Kidney (tissue), 14 donors: Measurements from ENCODE around the gene TCEAL5. TPM values are rescaled to one million over a fixed set of nuclear protein-coding genes. Genes with fewer than 3 reads are reported as not detected.

Source experiments
- DNase-seq, 5 donors: peaks; one replicate each; pipeline ENCODE4 v3.0.0-alpha.2; 2013 to 2020
- FAIRE-seq: peaks from 2 replicates; lab custom pipeline; 2012; peaks lifted over from hg19 to GRCh38; lab: Jason Lieb, UNC
- H3K27ac ChIP-seq, 2 donors: one replicate each; pipeline ENCODE4 v1.7.0; 2013; ENCODE audit warnings: low read depth in 2 of 2, low read length in 2 of 2, inconsistent platforms in 1 of 2
- H3K27me3 ChIP-seq: one replicate; pipeline ENCODE4 v1.7.1; 2013; ENCODE audit warnings: low read length, inconsistent platforms; ENCODE audit not compliant: control insufficient read depth, insufficient read depth
- H3K36me3 ChIP-seq, 3 donors: one replicate each; pipeline versions ENCODE4 v1.7.0 to v1.7.1; 2013; ENCODE audit warnings: low read length in 3 of 3, control low read depth in 1 of 3, inconsistent platforms in 1 of 3; ENCODE audit not compliant: insufficient read depth in 3 of 3, control insufficient read depth in 2 of 3
- H3K4me1 ChIP-seq, 3 donors: one replicate each; pipeline versions ENCODE4 v1.7.0 to v1.7.1; 2013; ENCODE audit warnings: low read length in 3 of 3, inconsistent platforms in 1 of 3, low read depth in 1 of 3; ENCODE audit not compliant: control insufficient read depth in 2 of 3, insufficient read depth in 2 of 3
- H3K4me3 ChIP-seq, 3 donors: one replicate each; pipeline versions ENCODE4 v1.7.0 to v1.8.1; 2013; ENCODE audit warnings: low read length in 3 of 3, control low read depth in 1 of 3, inconsistent platforms in 1 of 3
- H3K9ac ChIP-seq, 3 donors: one replicate each; pipeline versions ENCODE4 v1.7.0 to v1.7.1; 2013; ENCODE audit warnings: low read length in 3 of 3, control low read depth in 1 of 3, inconsistent platforms in 1 of 3
- H3K9me3 ChIP-seq, 3 donors: one replicate each; pipeline versions ENCODE4 v1.7.0 to v1.7.1; 2013; ENCODE audit warnings: low read length in 3 of 3, control low read depth in 1 of 3, inconsistent platforms in 1 of 3; ENCODE audit not compliant: control insufficient read depth in 2 of 3, insufficient read depth in 1 of 3
- intact Hi-C: fragments of 100-400 bp; cut with DNase I; formaldehyde crosslinking; loops from one replicate; pipeline ENCODE4 v1.11.1; 2022
- polyA plus RNA-seq: library from polyadenylated mRNA; stranded (reverse); fragments of 350-450 nt; fragmentation: Illumina TruSeq; extraction: RNeasy Lipid Tissue Mini Kit (QIAGEN cat#74804); gene quantifications from one replicate; pipeline ENCODE4 v1.2.3, GENCODE V29; 2014; ENCODE audit warnings: low read depth, low replicate concordance; ENCODE audit not compliant: insufficient read depth
- total RNA-seq: library from RNA; stranded (reverse); fragmentation: NEBNext Ultra II Directional; extraction: Animal tissue kit (Norgen Biotek cat#: 25700); gene quantifications from one replicate; pipeline ENCODE4 v1.2.1, GENCODE V29; 2021
- TF ChIP-seq, protein P1 (sequence below): IDR thresholded peaks from 3 replicates; pipeline ENCODE4 v1.5.1; 2012; ENCODE audit warnings: mild to moderate bottlenecking, moderate library complexity, borderline replicate concordance; ENCODE audit not compliant: insufficient read depth; ENCODE audit errors: extremely low read depth
- donor health status: control.
- donor health status: control.
- donor health status: control.
- donor health status: control.
- donor health status: control.
- donor health status: DM: yes; HTN: yes; CAD: no.
- donor health status: Normal renal cell carcinoma (clear cell type).

Gene TCEAL5
- total and polyA plus RNA-seq, 2 donors from 2014 or later = 0.28 to 2.6 TPM

DNA sequence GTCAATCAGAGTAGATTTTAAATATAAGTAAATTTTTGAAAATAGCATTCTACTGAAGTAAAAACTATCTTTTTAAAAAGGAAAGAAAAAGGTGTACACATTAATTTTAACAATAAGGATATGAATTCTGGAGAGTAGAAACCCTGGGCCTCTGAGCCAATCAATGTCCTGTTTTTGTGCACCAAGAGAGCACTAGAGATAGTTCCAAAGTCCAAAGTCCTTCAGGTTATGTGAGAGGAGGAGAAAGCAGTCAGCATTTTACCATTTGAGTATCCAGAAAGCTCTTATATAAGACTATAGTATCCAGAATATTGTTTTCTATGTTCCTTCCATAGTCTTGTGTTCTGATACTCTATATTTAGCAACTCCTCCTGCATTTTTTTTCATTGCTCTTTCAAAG is 18.3 kb downstream of the TCEAL5 start:
- intact Hi-C loops = no loop called here
- no peak for FAIRE-seq

DNA sequence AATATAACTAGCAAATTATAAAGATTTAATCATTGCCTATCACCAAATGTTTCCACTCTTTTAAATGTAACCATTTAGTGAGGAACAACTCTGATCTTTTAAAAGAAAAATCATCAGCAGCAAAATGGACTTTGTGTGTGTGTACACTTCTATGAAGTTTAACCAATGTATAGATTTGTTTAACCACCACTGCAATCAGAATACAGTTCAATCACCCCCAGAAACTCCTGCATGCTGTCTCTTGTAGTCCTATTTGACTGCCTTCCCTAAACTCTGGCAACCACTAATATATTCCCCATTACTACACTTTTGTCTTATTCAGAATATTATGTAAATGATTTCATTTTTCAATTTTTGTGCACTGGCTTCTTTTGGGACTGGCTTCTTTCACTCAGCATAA is 19.9 kb downstream of the TCEAL5 start:
- no peak for DNase-seq
- H3K4me3 ChIP-seq = no peak overlapping the region
- H3K27me3 ChIP-seq = peaks cover 2% of the 10 kb centered on the region
- intact Hi-C loops = no loop called here
- no peak overlapping the region for H3K9ac ChIP-seq
- FAIRE-seq = no peak
- H3K9me3 ChIP-seq = no peaks in the 10 kb centered on the region
- H3K27ac ChIP-seq = no peak overlapping the region
- TF ChIP-seq, protein P1, sequence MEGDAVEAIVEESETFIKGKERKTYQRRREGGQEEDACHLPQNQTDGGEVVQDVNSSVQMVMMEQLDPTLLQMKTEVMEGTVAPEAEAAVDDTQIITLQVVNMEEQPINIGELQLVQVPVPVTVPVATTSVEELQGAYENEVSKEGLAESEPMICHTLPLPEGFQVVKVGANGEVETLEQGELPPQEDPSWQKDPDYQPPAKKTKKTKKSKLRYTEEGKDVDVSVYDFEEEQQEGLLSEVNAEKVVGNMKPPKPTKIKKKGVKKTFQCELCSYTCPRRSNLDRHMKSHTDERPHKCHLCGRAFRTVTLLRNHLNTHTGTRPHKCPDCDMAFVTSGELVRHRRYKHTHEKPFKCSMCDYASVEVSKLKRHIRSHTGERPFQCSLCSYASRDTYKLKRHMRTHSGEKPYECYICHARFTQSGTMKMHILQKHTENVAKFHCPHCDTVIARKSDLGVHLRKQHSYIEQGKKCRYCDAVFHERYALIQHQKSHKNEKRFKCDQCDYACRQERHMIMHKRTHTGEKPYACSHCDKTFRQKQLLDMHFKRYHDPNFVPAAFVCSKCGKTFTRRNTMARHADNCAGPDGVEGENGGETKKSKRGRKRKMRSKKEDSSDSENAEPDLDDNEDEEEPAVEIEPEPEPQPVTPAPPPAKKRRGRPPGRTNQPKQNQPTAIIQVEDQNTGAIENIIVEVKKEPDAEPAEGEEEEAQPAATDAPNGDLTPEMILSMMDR = no peak
- no peaks in the 10 kb centered on the region for H3K4me1 ChIP-seq
- H3K36me3 ChIP-seq = no peaks in the 10 kb centered on the region

More for the DNA sequence above, 18.3 kb downstream of the TCEAL5 start:
- Histone ChIP-seq H3K36me3 (no peaks in the 10 kb centered on the region), H3K27ac (no peak overlapping the region), H3K27me3 (peaks cover 2% of the 10 kb centered on the region), H3K9me3 (no peaks in the 10 kb centered on the region), H3K4me3 (no peak overlapping the region), H3K4me1 (no peaks in the 10 kb centered on the region), H3K9ac (no peak overlapping the region)
- DNase-seq = no peak
- TF ChIP-seq, protein P1 = no peak

DNA sequence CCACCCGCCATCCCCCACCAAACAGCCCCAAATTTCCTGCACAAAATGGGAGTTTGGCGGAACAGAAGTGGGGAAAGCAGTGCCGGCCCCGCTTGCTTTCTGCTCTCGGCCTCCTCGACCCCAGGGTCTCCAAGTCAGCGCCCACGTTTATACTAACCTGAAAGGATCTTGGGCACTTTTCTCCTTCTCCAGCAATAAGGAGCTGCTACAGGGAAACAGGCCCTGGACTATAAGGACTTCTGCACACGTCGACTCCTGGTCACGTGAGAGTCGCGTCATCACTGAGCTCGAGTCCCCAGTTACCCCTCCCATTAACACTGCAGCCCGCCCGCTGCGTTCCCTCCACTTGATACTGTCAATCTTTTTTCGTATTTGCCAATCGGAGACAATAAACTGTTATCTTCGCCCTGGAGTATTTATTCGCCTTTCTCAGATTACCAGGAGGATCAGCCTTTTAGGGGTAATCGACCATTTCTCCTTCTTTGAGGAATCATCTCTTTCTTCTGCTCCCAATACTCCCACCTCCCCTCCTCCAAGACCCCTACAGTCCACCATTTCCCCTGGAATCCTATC is 21.5 kb downstream of the TCEAL5 start, which contains the start of gene TCEAL8:
TCEAL8 (minus strand) TSS at position 235 of the 573 bp plus-strand sequence. CDS start 1,176 bp downstream, outside the sequence.
- peak; percentile 82 to 95 (median 91) for DNase-seq
- TF ChIP-seq, protein P1 = no peak
- H3K4me1 ChIP-seq = no peaks in the 10 kb centered on the region
- no peaks in the 10 kb centered on the region for H3K9me3 ChIP-seq
- peaks cover 2% of the 10 kb centered on the region for H3K27me3 ChIP-seq
- peak within 1 kb of the TSS; percentile 71 to 88 (median 85) for H3K9ac ChIP-seq
- H3K27ac ChIP-seq = peak within 1 kb of the TSS; percentile 77 to 93
- intact Hi-C loops = no loop called here
- H3K4me3 ChIP-seq = peak within 1 kb of the TSS; percentile 73 to 92 (median 91)
- FAIRE-seq = no peak
- H3K36me3 ChIP-seq = no peaks in the 10 kb centered on the region
